Measurements from ENCODE around the gene ZCCHC2.

The ZCCHC2 gene

DNA sequence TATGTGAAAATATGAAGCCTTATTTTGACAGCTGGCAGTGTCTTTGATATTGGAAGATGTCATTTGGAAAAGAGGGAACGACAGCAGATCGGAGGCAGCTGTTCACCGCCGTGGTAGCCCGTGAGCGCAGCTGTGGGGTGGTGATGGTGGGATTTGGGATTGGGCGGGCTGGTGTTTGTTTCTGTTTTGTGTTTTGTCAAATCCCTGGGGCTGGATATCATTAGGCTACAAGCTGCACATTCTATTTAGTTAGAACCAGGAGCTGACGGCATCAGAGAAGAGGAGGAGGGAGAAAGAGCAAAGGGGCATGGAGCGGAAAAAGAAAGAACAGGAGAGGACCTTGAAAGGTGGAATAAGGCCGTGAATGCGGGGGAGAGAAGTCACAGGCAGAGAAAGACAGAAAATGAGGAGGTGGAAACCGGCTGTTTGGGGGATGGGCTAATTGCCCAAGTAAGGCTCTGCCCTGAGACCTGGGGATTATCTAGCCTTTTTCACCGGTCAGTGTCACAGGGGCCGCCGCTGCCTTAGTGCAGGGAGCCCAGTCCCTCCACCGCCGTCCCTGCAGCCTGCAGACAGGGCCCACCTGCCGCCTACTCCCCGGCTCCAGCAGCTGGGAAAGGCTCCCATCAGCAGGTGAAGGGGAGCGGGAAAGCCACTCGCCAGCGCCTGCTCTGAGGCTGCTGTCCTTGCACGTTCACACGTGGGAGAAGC lies 88.0 kb downstream of the ZCCHC2 start:
- peak; percentile 38 to 71 for DNase-seq

DNA sequence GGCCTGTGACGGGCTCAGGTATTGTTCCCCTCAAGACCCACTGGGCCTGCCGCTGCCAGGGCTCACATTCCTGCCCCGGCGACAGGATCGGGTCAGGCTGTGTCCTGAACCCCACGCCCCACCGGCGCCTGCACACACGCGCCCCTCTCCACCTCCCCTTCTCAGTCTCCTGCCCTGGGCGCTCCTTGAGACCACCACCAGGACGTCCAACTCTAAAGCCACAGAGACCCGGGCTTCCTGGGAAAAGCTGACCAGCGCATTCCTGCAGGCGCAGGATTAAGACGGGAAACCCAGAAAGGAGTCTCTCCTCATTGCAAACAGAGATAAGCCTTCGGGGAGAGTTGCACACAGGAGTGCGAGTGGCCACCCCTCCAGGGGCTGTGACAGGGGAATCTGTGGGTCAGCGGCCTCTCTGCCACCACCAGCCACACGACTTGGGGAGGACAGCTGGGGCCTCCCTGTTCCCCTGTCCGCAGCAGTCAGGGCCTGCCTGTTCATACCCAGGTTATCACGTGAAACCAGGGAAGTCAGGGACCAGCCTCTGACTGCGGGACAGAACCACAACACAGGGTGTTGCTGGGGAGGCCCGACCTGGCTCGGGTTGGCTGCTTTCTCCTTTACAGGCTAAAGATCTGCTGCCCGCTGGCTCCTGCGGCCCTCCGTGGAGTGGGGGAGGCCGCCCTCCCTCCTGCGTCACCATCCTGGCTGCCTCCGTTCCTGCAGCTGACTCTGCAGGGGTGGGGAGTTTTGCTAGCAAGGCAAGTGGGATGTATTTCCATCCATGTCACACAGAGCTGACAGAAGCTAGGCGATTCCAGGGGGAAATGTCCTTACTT lies 88.8 kb downstream of the ZCCHC2 start:
- DNase-seq: no peak

DNA sequence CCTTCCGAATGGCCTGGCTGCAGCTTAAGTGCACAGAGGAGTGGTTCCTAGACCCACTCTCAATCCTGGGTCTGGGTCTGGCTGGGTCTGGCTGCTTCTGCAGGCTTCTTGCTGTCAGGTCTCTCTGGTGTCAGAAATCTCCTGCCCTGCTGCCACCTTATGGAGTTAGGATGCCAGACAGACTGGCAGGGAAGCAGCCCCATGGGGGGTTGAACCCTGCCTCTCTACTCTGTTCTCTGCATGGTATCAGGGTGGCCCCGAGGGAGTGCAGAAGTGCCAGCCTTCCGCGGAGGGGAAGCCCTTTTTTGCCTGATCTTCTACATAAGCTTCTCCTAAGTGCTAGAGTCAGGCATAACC lies 89.4 kb downstream of the ZCCHC2 start:
- no peak for DNase-seq

DNA sequence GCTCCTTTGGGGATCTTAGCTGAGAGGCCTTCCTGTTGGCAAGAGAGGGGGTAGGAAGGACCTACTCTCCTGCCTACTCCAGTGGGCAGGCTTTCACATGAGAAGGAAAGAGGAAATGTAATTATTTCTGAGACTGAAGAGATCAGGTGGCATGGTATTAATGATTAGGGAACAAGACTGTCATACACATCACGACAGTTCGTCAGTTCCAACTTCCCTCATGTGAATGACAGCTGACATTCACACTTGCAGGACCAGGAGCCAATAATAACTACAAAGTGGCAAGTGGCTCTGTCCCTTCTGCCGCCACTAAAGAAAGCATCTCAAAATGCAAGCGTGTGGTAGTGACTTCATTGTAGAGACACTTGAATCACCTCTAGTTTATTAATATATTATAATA lies 90.0 kb downstream of the ZCCHC2 start:
- DNase-seq: no peak

DNA sequence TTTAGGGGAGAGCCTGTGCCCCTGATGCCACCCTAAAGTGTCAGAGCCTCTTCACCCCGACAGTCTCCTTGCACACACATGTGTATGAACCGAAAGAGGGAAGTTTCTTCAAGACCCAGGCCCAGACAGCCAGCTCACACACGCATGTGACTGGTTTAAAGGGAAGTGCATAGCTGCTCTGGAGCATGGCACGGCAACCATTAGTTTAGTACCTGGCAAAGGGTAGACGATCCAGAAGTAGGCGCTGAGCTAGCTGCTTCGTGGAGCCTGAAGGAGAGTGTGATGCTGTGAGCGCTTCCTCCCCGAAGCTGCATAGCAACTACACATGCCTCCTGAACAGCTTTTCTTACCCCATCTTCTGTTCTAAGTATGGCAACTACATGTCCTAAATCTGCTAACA lies 91.7 kb downstream of the ZCCHC2 start:
- DNase-seq: no peak

DNA sequence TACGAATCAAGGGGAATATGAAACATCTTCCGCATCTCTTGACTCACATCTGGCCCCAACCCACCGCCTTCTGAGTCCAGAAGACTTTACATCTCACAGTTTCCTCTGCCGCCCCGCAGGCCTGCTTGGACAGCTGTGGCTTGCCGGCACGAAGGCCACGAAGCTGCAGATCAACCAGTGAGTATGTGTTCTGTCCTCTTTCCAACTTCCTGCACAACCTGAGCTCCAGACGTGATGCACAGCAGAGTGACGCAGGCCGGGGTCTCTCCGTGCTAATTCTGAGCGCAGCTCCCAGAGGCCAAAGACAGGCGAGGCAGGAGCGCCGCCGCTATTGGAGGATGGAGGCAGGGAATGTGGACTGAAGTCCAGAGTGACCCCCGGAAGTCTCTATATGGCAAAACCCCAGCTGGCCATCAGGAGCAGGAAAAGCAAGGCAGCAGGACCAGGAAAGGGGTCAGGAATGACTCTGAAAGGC lies 93.5 kb downstream of the ZCCHC2 start:
- no peak for DNase-seq

DNA sequence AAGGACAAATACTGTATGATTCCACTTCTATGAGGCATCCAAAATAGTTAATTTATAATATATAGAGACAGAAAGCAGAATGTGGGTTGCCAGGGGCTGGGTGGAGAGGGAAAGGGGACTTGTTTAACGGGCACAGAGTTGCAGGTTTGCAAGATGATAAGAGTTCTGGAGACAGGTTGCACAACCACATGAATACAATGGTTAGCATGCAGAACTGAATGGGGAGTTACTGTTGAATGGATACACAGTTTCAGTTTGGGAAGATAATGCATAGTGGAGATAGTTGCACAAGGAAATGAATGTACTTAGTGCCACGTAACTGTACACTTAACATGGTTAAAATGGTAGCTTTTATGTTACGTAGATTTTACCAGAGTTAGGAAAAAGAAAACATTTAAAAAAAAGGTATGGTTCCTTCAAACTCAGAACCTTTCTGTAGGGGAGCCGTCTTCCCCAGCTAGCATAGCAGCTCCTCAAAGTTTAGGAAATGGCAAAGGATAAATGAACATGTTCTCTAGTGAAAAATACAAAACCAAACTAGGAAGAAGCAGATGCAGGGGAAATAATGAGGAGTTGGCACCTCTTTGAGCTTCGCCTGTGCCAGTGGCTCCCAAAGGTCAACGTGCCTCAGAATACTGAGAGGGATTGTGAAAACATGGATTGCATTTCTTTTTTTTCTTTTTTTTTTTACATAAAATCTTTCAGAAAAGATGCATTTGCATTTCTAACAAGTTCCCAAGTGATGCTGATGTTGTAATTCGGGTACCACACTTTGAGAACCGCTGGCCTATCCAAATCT lies 95.2 kb downstream of the ZCCHC2 start:
- no peak for DNase-seq

DNA sequence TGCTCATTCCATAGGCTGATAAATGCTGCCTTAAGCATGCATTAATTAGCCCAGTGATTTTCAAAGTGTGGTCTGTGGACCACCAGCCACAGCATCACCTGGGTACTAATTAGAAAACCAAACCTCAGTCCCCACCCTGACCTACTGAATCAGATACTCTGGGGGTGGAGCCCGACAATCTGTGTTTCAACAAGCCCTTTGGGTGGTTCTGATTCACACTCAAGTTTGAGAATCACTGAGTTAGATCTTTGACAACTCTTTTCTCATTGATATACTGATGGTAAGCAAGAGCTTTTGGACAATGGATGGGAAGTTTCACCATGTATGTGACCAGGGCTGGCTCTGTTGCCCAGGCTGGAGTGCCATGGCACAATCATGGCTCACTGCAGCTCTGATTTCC lies 95.9 kb downstream of the ZCCHC2 start:
- DNase-seq: no peak

DNA sequence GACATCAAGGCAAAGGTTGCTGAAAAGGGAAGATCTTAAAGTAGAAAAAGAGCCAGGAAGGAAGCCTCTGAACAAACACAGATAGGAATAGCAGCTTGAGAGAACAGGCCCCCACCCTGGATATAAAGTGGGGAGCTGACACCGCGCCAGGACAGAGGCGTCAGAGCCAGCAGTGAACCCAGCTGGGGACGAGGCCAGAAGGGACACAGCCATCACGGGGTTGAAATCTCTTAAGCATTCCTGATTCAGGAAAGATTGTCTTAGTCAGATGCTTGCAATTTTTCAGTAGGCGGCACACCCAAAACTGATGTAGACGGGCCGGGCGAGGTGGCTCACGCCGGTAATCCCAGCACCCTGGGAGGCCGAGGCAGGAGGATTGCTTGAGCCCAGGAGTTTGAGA lies 98.7 kb downstream of the ZCCHC2 start:
- no peak for DNase-seq

DNA sequence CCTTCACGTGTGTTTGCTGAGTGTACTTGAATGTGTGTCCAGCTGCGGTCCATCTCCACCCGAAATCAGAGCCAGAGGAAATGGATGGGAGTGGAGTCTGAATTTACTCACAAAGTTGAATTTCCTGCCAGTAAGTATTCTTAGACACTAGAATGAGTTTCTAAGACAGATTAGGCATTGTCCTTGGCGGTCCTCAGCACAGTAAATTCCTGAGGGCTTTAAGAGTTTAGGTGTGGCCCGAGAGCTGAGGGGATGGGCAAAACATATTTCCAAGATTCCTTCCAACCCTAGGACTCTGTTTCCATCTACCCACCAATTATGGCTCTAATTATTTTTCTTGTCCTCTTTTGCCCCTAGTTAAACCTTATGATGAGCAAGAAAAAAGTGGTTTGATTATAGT lies 102.2 kb downstream of the ZCCHC2 start:
- no peak for DNase-seq
